Measurements from ENCODE around the gene MTUS2. TPM values are rescaled to one million over a fixed set of nuclear protein-coding genes. Genes with fewer than 3 reads are reported as not detected.

The MTUS2 gene
- total and polyA plus RNA-seq, 4 donors = under 0.01 to 0.70 (median 0.15) TPM

DNA sequence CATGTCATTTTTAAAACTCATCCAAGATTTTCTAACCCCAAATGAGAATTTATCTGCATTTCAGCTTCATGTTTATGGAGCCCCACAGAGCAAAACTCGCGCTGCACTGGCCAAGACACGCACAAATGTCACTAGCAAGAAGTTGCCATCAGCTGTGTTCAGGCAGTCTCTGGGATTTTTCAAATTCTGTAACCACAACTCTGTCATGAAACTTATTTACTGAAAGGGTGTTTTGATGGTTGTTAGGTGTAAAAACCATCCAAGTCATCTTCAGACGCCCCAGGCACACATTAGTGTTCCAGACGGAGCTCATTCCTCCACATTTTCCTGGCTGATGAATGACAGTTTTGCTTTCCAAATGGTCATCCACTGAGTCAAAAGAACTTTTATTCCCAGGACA lies 712.0 kb downstream of the MTUS2 start (continued):
- TF ChIP-seq SP1 (IDR thresholded peaks at IDR 0.05) (no peak), RXRA (IDR thresholded peaks at IDR 0.05) (no peak), FOXA2 (IDR thresholded peaks at IDR 0.05) (no peak), YY1 (IDR thresholded peaks at IDR 0.05) (no peak)
- TF ChIP-seq, protein P1, sequence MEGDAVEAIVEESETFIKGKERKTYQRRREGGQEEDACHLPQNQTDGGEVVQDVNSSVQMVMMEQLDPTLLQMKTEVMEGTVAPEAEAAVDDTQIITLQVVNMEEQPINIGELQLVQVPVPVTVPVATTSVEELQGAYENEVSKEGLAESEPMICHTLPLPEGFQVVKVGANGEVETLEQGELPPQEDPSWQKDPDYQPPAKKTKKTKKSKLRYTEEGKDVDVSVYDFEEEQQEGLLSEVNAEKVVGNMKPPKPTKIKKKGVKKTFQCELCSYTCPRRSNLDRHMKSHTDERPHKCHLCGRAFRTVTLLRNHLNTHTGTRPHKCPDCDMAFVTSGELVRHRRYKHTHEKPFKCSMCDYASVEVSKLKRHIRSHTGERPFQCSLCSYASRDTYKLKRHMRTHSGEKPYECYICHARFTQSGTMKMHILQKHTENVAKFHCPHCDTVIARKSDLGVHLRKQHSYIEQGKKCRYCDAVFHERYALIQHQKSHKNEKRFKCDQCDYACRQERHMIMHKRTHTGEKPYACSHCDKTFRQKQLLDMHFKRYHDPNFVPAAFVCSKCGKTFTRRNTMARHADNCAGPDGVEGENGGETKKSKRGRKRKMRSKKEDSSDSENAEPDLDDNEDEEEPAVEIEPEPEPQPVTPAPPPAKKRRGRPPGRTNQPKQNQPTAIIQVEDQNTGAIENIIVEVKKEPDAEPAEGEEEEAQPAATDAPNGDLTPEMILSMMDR (IDR thresholded peaks at IDR 0.05; ENCODE audit: low read depth, low read length, missing input control) = no peak

DNA sequence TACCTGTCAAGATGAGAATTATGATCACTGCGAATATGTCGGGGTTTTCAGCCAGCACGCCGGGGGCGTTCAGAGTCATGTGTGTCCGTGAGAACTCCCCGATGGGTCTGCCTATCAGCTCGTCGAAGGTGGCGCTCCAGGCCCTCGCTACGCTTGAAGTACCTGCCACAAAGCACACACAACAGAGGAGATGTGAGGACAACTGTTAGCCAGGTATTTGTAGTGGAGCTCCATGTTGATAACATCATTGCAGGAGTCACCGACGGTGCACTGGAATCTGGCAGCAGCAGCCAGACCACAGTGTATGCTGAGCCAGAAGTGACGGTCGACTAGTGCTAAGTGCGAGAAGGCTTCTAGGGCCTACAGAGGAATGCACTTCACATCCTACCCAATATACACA lies 712.7 kb downstream of the MTUS2 start:
- DNase-seq (ENCODE audit: low spot score) = no peak
- Histone ChIP-seq H3K4me1 (ENCODE audit: control insufficient read depth in 4 of 4, insufficient read depth in 4 of 4, low read length in 3 of 4) (no peaks in the 10 kb centered on the region), H3K27ac (ENCODE audit: low read depth in 1 of 2, low read length in 2 of 2) (no peak overlapping the region), H3K9me3 (ENCODE audit: control insufficient read depth in 4 of 4, low read length in 3 of 4) (no peaks in the 10 kb centered on the region), H3K27me3 (ENCODE audit: control insufficient read depth in 4 of 4, insufficient read depth in 4 of 4, low read length in 3 of 4) (no peaks in the 10 kb centered on the region), H3K36me3 (ENCODE audit: control insufficient read depth in 4 of 4, insufficient read depth in 3 of 4, low read depth in 1 of 4, low read length in 3 of 4) (peaks cover 0 to 2% (median under 1%) of the 10 kb centered on the region in 4 donors), H3K9ac (ENCODE audit: low read depth in 1 of 2, low read length in 2 of 2) (no peak overlapping the region), H3K4me3 (ENCODE audit: low read depth in 1 of 3, low read length in 3 of 3) (no peak overlapping the region)
- 92% methylated on average over 17 of the region's 17 CpGs for WGBS
- TF ChIP-seq, protein P1 (IDR thresholded peaks at IDR 0.05; ENCODE audit: low read depth, low read length, missing input control) = no peak
- TF ChIP-seq, protein P2, sequence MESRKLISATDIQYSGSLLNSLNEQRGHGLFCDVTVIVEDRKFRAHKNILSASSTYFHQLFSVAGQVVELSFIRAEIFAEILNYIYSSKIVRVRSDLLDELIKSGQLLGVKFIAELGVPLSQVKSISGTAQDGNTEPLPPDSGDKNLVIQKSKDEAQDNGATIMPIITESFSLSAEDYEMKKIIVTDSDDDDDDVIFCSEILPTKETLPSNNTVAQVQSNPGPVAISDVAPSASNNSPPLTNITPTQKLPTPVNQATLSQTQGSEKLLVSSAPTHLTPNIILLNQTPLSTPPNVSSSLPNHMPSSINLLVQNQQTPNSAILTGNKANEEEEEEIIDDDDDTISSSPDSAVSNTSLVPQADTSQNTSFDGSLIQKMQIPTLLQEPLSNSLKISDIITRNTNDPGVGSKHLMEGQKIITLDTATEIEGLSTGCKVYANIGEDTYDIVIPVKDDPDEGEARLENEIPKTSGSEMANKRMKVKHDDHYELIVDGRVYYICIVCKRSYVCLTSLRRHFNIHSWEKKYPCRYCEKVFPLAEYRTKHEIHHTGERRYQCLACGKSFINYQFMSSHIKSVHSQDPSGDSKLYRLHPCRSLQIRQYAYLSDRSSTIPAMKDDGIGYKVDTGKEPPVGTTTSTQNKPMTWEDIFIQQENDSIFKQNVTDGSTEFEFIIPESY (IDR thresholded peaks at IDR 0.05) = no peak
- TF ChIP-seq, protein P3, sequence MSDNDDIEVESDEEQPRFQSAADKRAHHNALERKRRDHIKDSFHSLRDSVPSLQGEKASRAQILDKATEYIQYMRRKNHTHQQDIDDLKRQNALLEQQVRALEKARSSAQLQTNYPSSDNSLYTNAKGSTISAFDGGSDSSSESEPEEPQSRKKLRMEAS (IDR thresholded peaks at IDR 0.05) = no peak
- no peak for TF ChIP-seq YY1 (IDR thresholded peaks at IDR 0.05)

DNA sequence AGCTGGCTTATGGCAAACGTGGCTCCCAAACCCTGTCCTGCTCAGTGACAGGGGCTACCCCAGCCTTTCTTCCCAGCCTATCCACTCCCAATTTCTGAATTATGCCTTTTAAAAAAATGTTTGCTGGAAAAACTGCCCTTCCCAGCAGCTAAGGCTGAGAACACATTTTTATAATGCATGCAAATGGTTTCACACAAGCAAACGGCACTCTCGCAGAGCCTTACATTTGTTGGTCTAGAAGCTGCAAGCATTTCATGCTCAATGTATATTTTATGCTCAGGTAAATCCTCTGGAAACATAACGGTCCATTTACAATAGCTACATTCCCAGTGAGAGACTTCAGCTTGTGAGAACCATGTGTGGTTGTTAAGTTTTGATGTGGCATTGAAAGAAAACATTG lies 713.9 kb downstream of the MTUS2 start:
- WGBS = 95% methylated on average over 4 of the region's 4 CpGs
- H3K9ac ChIP-seq (ENCODE audit: low read depth in 1 of 2, low read length in 2 of 2) = no peak overlapping the region
- no peak for TF ChIP-seq SP1 (IDR thresholded peaks at IDR 0.05)
- TF ChIP-seq, protein P1 (IDR thresholded peaks at IDR 0.05; ENCODE audit: low read depth, low read length, missing input control) = no peak
- no peak for TF ChIP-seq RXRA (IDR thresholded peaks at IDR 0.05)
- TF ChIP-seq, protein P3 (IDR thresholded peaks at IDR 0.05) = no peak
- TF ChIP-seq, protein P4, sequence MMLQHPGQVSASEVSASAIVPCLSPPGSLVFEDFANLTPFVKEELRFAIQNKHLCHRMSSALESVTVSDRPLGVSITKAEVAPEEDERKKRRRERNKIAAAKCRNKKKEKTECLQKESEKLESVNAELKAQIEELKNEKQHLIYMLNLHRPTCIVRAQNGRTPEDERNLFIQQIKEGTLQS (IDR thresholded peaks at IDR 0.05) = no peak
- no peak for TF ChIP-seq HNF4G (IDR thresholded peaks at IDR 0.05)
- TF ChIP-seq, protein P5, sequence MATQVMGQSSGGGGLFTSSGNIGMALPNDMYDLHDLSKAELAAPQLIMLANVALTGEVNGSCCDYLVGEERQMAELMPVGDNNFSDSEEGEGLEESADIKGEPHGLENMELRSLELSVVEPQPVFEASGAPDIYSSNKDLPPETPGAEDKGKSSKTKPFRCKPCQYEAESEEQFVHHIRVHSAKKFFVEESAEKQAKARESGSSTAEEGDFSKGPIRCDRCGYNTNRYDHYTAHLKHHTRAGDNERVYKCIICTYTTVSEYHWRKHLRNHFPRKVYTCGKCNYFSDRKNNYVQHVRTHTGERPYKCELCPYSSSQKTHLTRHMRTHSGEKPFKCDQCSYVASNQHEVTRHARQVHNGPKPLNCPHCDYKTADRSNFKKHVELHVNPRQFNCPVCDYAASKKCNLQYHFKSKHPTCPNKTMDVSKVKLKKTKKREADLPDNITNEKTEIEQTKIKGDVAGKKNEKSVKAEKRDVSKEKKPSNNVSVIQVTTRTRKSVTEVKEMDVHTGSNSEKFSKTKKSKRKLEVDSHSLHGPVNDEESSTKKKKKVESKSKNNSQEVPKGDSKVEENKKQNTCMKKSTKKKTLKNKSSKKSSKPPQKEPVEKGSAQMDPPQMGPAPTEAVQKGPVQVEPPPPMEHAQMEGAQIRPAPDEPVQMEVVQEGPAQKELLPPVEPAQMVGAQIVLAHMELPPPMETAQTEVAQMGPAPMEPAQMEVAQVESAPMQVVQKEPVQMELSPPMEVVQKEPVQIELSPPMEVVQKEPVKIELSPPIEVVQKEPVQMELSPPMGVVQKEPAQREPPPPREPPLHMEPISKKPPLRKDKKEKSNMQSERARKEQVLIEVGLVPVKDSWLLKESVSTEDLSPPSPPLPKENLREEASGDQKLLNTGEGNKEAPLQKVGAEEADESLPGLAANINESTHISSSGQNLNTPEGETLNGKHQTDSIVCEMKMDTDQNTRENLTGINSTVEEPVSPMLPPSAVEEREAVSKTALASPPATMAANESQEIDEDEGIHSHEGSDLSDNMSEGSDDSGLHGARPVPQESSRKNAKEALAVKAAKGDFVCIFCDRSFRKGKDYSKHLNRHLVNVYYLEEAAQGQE (IDR thresholded peaks at IDR 0.05) = no peak
- TF ChIP-seq, protein P2 (IDR thresholded peaks at IDR 0.05) = no peak
- TF ChIP-seq EGR1 (IDR thresholded peaks at IDR 0.05; ENCODE audit: low read depth in 2 of 2) = no peak
- no peak for TF ChIP-seq TAF1 (conservative IDR thresholded peaks at IDR 0.05)
- TF ChIP-seq JUND (IDR thresholded peaks at IDR 0.05) = no peak
- TF ChIP-seq FOXA2 (IDR thresholded peaks at IDR 0.05) = no peak
- TF ChIP-seq YY1 (IDR thresholded peaks at IDR 0.05) = no peak

More for the DNA sequence above, 713.9 kb downstream of the MTUS2 start:
- H3K4me3 ChIP-seq (ENCODE audit: low read depth in 1 of 3, low read length in 3 of 3) = no peak overlapping the region
- H3K4me1 ChIP-seq (ENCODE audit: control insufficient read depth in 4 of 4, insufficient read depth in 4 of 4, low read length in 3 of 4) = peaks cover 0 to 3% (median 0%) of the 10 kb centered on the region in 4 donors
- no peaks in the 10 kb centered on the region for H3K27me3 ChIP-seq (ENCODE audit: control insufficient read depth in 4 of 4, insufficient read depth in 4 of 4, low read length in 3 of 4)
- DNase-seq (ENCODE audit: low spot score) = no peak
- H3K36me3 ChIP-seq (ENCODE audit: control insufficient read depth in 4 of 4, insufficient read depth in 3 of 4, low read depth in 1 of 4, low read length in 3 of 4) = peaks cover 0 to 2% (median under 1%) of the 10 kb centered on the region in 4 donors
- no peaks in the 10 kb centered on the region for H3K9me3 ChIP-seq (ENCODE audit: control insufficient read depth in 4 of 4, low read length in 3 of 4)
- no peak overlapping the region for H3K27ac ChIP-seq (ENCODE audit: low read depth in 1 of 2, low read length in 2 of 2)
